GM19238 (cell line): ENCODE measurements around the gene PLCH1.

Experiments used
- DNase-seq: peaks from one replicate; pipeline ENCODE4 v3.0.0; 2011; ENCODE audit warnings: low spot score; ENCODE audit not compliant: insufficient read length

Gene PLCH1

GRCh38 chr3:155553780-155554179 is 191.1 kb downstream of the PLCH1 start:
- DNase-seq = no peak

- DNase-seq = no peak
These were observed 191.5 kb downstream of the PLCH1 start for GRCh38 chr3:155553326-155553725.

- DNase-seq = no peak
These were observed 194.5 kb downstream of the PLCH1 start for GRCh38 chr3:155550391-155550790.

- DNase-seq = no peak
These were observed 195.8 kb downstream of the PLCH1 start for GRCh38 chr3:155549087-155549486.

GRCh38 chr3:155548195-155548594 is 196.7 kb downstream of the PLCH1 start:
- no peak for DNase-seq

- DNase-seq = no peak
These were observed 209.8 kb downstream of the PLCH1 start for GRCh38 chr3:155535098-155535497.

- no peak for DNase-seq
These were observed 216.3 kb downstream of the PLCH1 start for GRCh38 chr3:155528579-155528978.

- DNase-seq = no peak
These were observed 219.5 kb downstream of the PLCH1 start for GRCh38 chr3:155525324-155525833.

GRCh38 chr3:155520463-155520862 is 224.4 kb downstream of the PLCH1 start:
- no peak for DNase-seq

GRCh38 chr3:155519078-155519477 is 225.8 kb downstream of the PLCH1 start:
- DNase-seq = no peak

- no peak for DNase-seq
These were observed 227.0 kb downstream of the PLCH1 start for GRCh38 chr3:155517903-155518302.

GRCh38 chr3:155516439-155516838 is 228.4 kb downstream of the PLCH1 start:
- DNase-seq = no peak

GRCh38 chr3:155512867-155513261 is 232.0 kb downstream of the PLCH1 start:
- DNase-seq = no peak

- no peak for DNase-seq
These were observed 232.6 kb downstream of the PLCH1 start for GRCh38 chr3:155512175-155512866.

- DNase-seq = no peak
These were observed 240.2 kb downstream of the PLCH1 start for GRCh38 chr3:155504682-155505081.

- no peak for DNase-seq
These were observed 242.2 kb downstream of the PLCH1 start for GRCh38 chr3:155502630-155503029.

- DNase-seq = no peak
These were observed 244.6 kb downstream of the PLCH1 start for GRCh38 chr3:155500194-155500818.

GRCh38 chr3:155497930-155498647 is 246.8 kb downstream of the PLCH1 start:
- DNase-seq = no peak

GRCh38 chr3:155496206-155496605 is 248.7 kb downstream of the PLCH1 start:
- no peak for DNase-seq

- DNase-seq = no peak
These were observed 249.5 kb downstream of the PLCH1 start for GRCh38 chr3:155495387-155495786.

- DNase-seq = no peak
These were observed 250.5 kb downstream of the PLCH1 start for GRCh38 chr3:155494332-155494731.

GRCh38 chr3:155492841-155493240 is 252.0 kb downstream of the PLCH1 start:
- DNase-seq = no peak
